ENCODE data around the gene IRF4. TPM values are rescaled to one million over a fixed set of nuclear protein-coding genes. Genes with fewer than 3 reads are reported as not detected.

Gene IRF4
- total RNA-seq, 2 donors from 2014 or later = 0.26 TPM; not detected in 1

GRCh38 chr6:359261-360035 is 32.1 kb upstream of the IRF4 start:
- Histone ChIP-seq H3K27me3 (no peaks in the 10 kb centered on the region), H3K36me3 (replicated peaks in 1 of 2; ENCODE audit: insufficient read depth in 1 of 2, low read depth in 2 of 2) (no peaks in the 10 kb centered on the region), H3K4me3 (no peak overlapping the region), H3K27ac (no peak overlapping the region), H3K4me1 (no peaks in the 10 kb centered on the region), H3K9me3 (peaks cover 0 to 7% (median 0%) of the 10 kb centered on the region in 3 donors)
- WGBS, 2 donors = 66 to 69% methylated on average over 19 to 20 of the region's 20 CpGs
- TF ChIP-seq CTCF (IDR thresholded peaks at IDR 0.05) (no peak), POLR2A (IDR thresholded peaks at IDR 0.05) (no peak)
- ATAC-seq = no peak
- intact Hi-C loops (cut with DNase I) = no loop called here
- DNase-seq = no peak

- TF ChIP-seq CTCF (IDR thresholded peaks at IDR 0.05) (no peak), POLR2A (IDR thresholded peaks at IDR 0.05) (no peak)
- 66 to 73% methylated on average over 5 of the region's 5 CpGs for WGBS, 2 donors
- peaks cover 0 to 7% (median 0%) of the 10 kb centered on the region in 3 donors for H3K9me3 ChIP-seq
- no peak overlapping the region for H3K4me3 ChIP-seq
- no peak overlapping the region for H3K27ac ChIP-seq
- no peak for DNase-seq
- no peaks in the 10 kb centered on the region for H3K36me3 ChIP-seq (replicated peaks in 1 of 2; ENCODE audit: insufficient read depth in 1 of 2, low read depth in 2 of 2)
- H3K4me1 ChIP-seq = no peaks in the 10 kb centered on the region
- intact Hi-C loops (cut with DNase I) = no loop called here
- no peaks in the 10 kb centered on the region for H3K27me3 ChIP-seq
- ATAC-seq = no peak
These were observed 31.2 kb upstream of the IRF4 start for GRCh38 chr6:360349-360748.

GRCh38 chr6:360764-361373 is 30.7 kb upstream of the IRF4 start:
- H3K27ac ChIP-seq = no peak overlapping the region
- intact Hi-C loops (cut with DNase I) = no loop called here
- TF ChIP-seq CTCF (IDR thresholded peaks at IDR 0.05) (no peak), POLR2A (IDR thresholded peaks at IDR 0.05) (no peak)
- ATAC-seq (no peak), DNase-seq (no peak)
- WGBS, 2 donors = 68% methylated on average over 19 of the region's 19 CpGs
- H3K36me3 ChIP-seq (replicated peaks in 1 of 2; ENCODE audit: insufficient read depth in 1 of 2, low read depth in 2 of 2) = no peaks in the 10 kb centered on the region
- H3K27me3 ChIP-seq = no peaks in the 10 kb centered on the region
- peaks cover 0 to 7% (median 0%) of the 10 kb centered on the region in 3 donors for H3K9me3 ChIP-seq
- no peaks in the 10 kb centered on the region for H3K4me1 ChIP-seq
- H3K4me3 ChIP-seq = no peak overlapping the region

- H3K36me3 ChIP-seq (replicated peaks in 1 of 2; ENCODE audit: insufficient read depth in 1 of 2, low read depth in 2 of 2) = no peaks in the 10 kb centered on the region
- WGBS, 2 donors = 63 to 70% methylated on average over 16 of the region's 16 CpGs
- no peak overlapping the region for H3K4me3 ChIP-seq
- peaks cover 0 to 7% (median 0%) of the 10 kb centered on the region in 3 donors for H3K9me3 ChIP-seq
- H3K27me3 ChIP-seq = no peaks in the 10 kb centered on the region
- ATAC-seq (no peak), DNase-seq (no peak)
- intact Hi-C loops (cut with DNase I) = no loop called here
- H3K4me1 ChIP-seq = no peaks in the 10 kb centered on the region
- H3K27ac ChIP-seq = no peak overlapping the region
- TF ChIP-seq CTCF (IDR thresholded peaks at IDR 0.05) (no peak), POLR2A (IDR thresholded peaks at IDR 0.05) (no peak)
These were observed 30.0 kb upstream of the IRF4 start for GRCh38 chr6:361411-362132.

All from body of pancreas (tissue), 4 donors.